Psoas muscle (tissue), 8 donors: ENCODE data around the gene ZNF324. TPM values are rescaled to one million over a fixed set of nuclear protein-coding genes. Genes with fewer than 3 reads are reported as not detected.

Source experiments
- ATAC-seq, 4 donors: fragments of 200-7000 bp; cut with Tn5 transposase; one replicate each; pipeline ENCODE4 v1.9.1; 2020; ENCODE audit warnings: moderate library complexity in 3 of 4, mild to moderate bottlenecking in 2 of 4
- DNase-seq, 2 donors: peaks; one replicate each; pipeline ENCODE4 v3.0.0-alpha.2; 2020
- H3K27ac ChIP-seq: fragments of 200-600 bp; one replicate; pipeline ENCODE4 v1.8.0; 2022
- H3K27me3 ChIP-seq, 3 donors: fragments of 200-600 bp in 1 of 3; one replicate each; pipeline versions ENCODE4 v1.6.1 to v1.8.0; 2013 to 2022; ENCODE audit warnings: low read length in 2 of 3, mild to moderate bottlenecking in 2 of 3, moderate library complexity in 1 of 3; ENCODE audit not compliant: insufficient read depth in 3 of 3
- H3K36me3 ChIP-seq, 2 donors: fragments of 200-600 bp in 1 of 2; one replicate each; pipeline versions ENCODE4 v1.6.1 to v1.8.0; 2013 to 2022; ENCODE audit warnings: low read depth in 1 of 2, mild to moderate bottlenecking in 1 of 2, moderate library complexity in 1 of 2; ENCODE audit not compliant: insufficient read depth in 1 of 2
- H3K4me1 ChIP-seq: fragments of 200-600 bp; one replicate; pipeline ENCODE4 v1.8.0; 2022
- H3K4me3 ChIP-seq: fragments of 200-600 bp; one replicate; pipeline ENCODE4 v1.8.0; 2022; ENCODE audit warnings: mild to moderate bottlenecking
- H3K9me3 ChIP-seq: fragments of 200-600 bp; one replicate; pipeline ENCODE4 v1.8.0; 2022
- WGBS, 3 donors: extraction: QIAGEN DNeasy Blood & Tissue Kit; methylation state at CpG; one replicate each; pipeline versions ENCODE4 v1.1.6 to v1.1.7; 2013; 5-methylcytosine and 5-hydroxymethylcytosine counted together
- intact Hi-C, 2 donors: fragments of 100-400 bp; cut with DNase I; formaldehyde crosslinking; loops; one replicate each; pipeline versions ENCODE4 v1.11.0 to v1.14.2; 2022
- polyA plus RNA-seq, 3 donors: library from polyadenylated mRNA; stranded (reverse); fragments of 200-250 nt; gene quantifications; one replicate each; pipeline ENCODE4 v1.2.3, GENCODE V29; 2013
- total RNA-seq, 4 donors: library from RNA; stranded (reverse); fragmentation: NEBNext Ultra II Directional in 2 of 4; extraction: Animal tissue kit (Norgen Biotek cat#: 25700) in 2 of 4; gene quantifications; one replicate each; pipeline versions ENCODE4 v1.2.1 to v1.2.4, GENCODE V29; 2021 to 2023
- TF ChIP-seq, protein P1 (sequence below): fragments of 200-600 bp; IDR thresholded peaks from one replicate; pipeline ENCODE4 v1.8.0; 2022; ENCODE audit warnings: antibody characterized with exemption
- donor health status: healthy with polysubstance abuse.
- donor health status: DM: no; HTN: no; CAD: no; lungs with moderate emphysema.
- donor health status: Bipolar disorder and iron deficiency.
- donor health status: healthy.
- donor health status: DM: yes; HTN: yes; CAD: no.
- donor health status: DM: no; HTN: no; CAD: no.
- donor health status: DM: no; HTN: no; CAD: no.
- donor health status: DM: yes; HTN: yes; CAD: no.

The ZNF324 gene
- total and polyA plus RNA-seq, 7 donors: 2.1 to 7.2 (median 4.3) TPM

GRCh38 chr19:58456111-58456510, 10.8 kb upstream of the ZNF324 start:
- no peaks in the 10 kb centered on the region for H3K9me3 ChIP-seq
- TF ChIP-seq, protein P1, sequence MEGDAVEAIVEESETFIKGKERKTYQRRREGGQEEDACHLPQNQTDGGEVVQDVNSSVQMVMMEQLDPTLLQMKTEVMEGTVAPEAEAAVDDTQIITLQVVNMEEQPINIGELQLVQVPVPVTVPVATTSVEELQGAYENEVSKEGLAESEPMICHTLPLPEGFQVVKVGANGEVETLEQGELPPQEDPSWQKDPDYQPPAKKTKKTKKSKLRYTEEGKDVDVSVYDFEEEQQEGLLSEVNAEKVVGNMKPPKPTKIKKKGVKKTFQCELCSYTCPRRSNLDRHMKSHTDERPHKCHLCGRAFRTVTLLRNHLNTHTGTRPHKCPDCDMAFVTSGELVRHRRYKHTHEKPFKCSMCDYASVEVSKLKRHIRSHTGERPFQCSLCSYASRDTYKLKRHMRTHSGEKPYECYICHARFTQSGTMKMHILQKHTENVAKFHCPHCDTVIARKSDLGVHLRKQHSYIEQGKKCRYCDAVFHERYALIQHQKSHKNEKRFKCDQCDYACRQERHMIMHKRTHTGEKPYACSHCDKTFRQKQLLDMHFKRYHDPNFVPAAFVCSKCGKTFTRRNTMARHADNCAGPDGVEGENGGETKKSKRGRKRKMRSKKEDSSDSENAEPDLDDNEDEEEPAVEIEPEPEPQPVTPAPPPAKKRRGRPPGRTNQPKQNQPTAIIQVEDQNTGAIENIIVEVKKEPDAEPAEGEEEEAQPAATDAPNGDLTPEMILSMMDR: no peak
- peaks cover 0 to 40% of the 10 kb centered on the region in 2 donors for H3K36me3 ChIP-seq
- 96 to 98% (median 96%) methylated on average over 35 of the region's 35 CpGs for whole genome bisulfite sequencing, 3 donors
- intact Hi-C loops: no loop called here
- H3K27me3 ChIP-seq: no peaks in the 10 kb centered on the region
- DNase-seq (no peak), ATAC-seq (no peak)
- H3K4me1 ChIP-seq: no peaks in the 10 kb centered on the region
- H3K27ac ChIP-seq: no peak overlapping the region
- H3K4me3 ChIP-seq: no peak overlapping the region

- 88 to 91% (median 91%) methylated on average over 2 of the region's 2 CpGs for WGBS, 3 donors
- no peaks in the 10 kb centered on the region for H3K27me3 ChIP-seq
- peaks cover 0 to 26% of the 10 kb centered on the region in 2 donors for H3K36me3 ChIP-seq
- intact Hi-C loops: no loop called here
- no peak for DNase-seq
- TF ChIP-seq, protein P1: no peak
- no peak for ATAC-seq
- H3K4me1 ChIP-seq: no peaks in the 10 kb centered on the region
- no peak overlapping the region for H3K4me3 ChIP-seq
- H3K9me3 ChIP-seq: no peaks in the 10 kb centered on the region
- H3K27ac ChIP-seq: no peak overlapping the region
Observed at GRCh38 chr19:58460039-58460438, 6.8 kb upstream of the ZNF324 start.

- Histone ChIP-seq H3K36me3 (peaks cover 0 to 22% of the 10 kb centered on the region in 2 donors), H3K4me3 (peak overlapping the region; percentile 86), H3K27ac (peak overlapping the region; percentile 88), H3K9me3 (no peaks in the 10 kb centered on the region), H3K27me3 (no peaks in the 10 kb centered on the region), H3K4me1 (peaks cover 10% of the 10 kb centered on the region)
- DNase-seq (no peak), ATAC-seq (peak in 2 of 4 donors; percentile 34 to 50)
- TF ChIP-seq, protein P1: no peak
- intact Hi-C loops: no loop called here
- WGBS, 3 donors: 30 to 34% (median 33%) methylated on average over 20 of the region's 20 CpGs
Observed at GRCh38 chr19:58466089-58466759, 656 bp upstream of the ZNF324 start.

- WGBS, 3 donors: 50 to 55% (median 54%) methylated on average over 5 of the region's 5 CpGs
- ATAC-seq (no peak), DNase-seq (no peak)
- TF ChIP-seq, protein P1: no peak
- intact Hi-C loops: no loop called here
- peaks cover 0 to 40% of the 10 kb centered on the region in 2 donors for H3K36me3 ChIP-seq
- H3K27ac ChIP-seq: no peak overlapping the region
- H3K4me1 ChIP-seq: peaks cover 10% of the 10 kb centered on the region
- H3K4me3 ChIP-seq: peak overlapping the region; percentile 86
- no peaks in the 10 kb centered on the region for H3K27me3 ChIP-seq
- H3K9me3 ChIP-seq: no peaks in the 10 kb centered on the region
Observed at GRCh38 chr19:58468216-58468839, 1.4 kb downstream of the ZNF324 start.
